OCI-LY7 (cell line): ENCODE data around the gene STAG3. TPM values are rescaled to one million over a fixed set of nuclear protein-coding genes. Genes with fewer than 3 reads are reported as not detected.

Source experiments
- BruUV-seq: library from RNA; stranded (reverse); fragments of 400-500 nt; replicated peaks from 2 replicates; lab custom pipeline; 2021; lab: Mats Ljungman, UMichigan
- CTCF ChIA-PET: fragments of 300-600 bp; sonication (Branson Sonifier 250); formaldehyde crosslinking; loops from one replicate; lab custom pipeline; 2022; ENCODE audit warnings: antibody characterized with exemption; ENCODE audit not compliant: unreplicated experiment; lab: Charles Lee
- POLR2A ChIA-PET: fragments of 300-600 bp; sonication (Branson Sonifier 250); formaldehyde crosslinking; loops from one replicate; lab custom pipeline; 2022; ENCODE audit warnings: antibody characterized with exemption; lab: Charles Lee
- DNase-seq: peaks from one replicate; pipeline ENCODE4 v3.0.0-alpha.2; 2015; ENCODE audit warnings: low spot score
- H2AFZ ChIP-seq: fragments of 200-600 bp; sonication (generic), shearing (Covaris generic); 2 replicates; pipeline ENCODE4 v1.6.1; 2014; ENCODE audit warnings: mild to moderate bottlenecking, antibody characterized with exemption, low read length, moderate library complexity
- H3K27ac ChIP-seq: fragments of 200-600 bp; sonication (generic); 2 replicates; pipeline ENCODE4 v1.5.1; 2014; ENCODE audit warnings: mixed run types, low read depth, mild to moderate bottlenecking, moderate library complexity, low read length, inconsistent platforms; ENCODE audit not compliant: poor library complexity, severe bottlenecking
- H3K36me3 ChIP-seq: fragments of 200-600 bp; sonication (generic); 2 replicates; pipeline ENCODE4 v1.6.1; 2014; ENCODE audit warnings: mild to moderate bottlenecking, antibody characterized with exemption, low read length, moderate library complexity, mixed read lengths; ENCODE audit not compliant: insufficient read depth
- H3K4me1 ChIP-seq: fragments of 200-600 bp; sonication (generic); 2 replicates; pipeline ENCODE4 v1.5.1; 2014; ENCODE audit warnings: mild to moderate bottlenecking, low read length; ENCODE audit not compliant: insufficient read depth, poor library complexity, severe bottlenecking
- H3K4me2 ChIP-seq: fragments of 200-600 bp; sonication (generic); 2 replicates; pipeline ENCODE4 v1.6.1; 2014; ENCODE audit warnings: mild to moderate bottlenecking, low read length
- H3K4me3 ChIP-seq: fragments of 200-600 bp; sonication (generic); 2 replicates; pipeline ENCODE4 v1.5.1; 2014; ENCODE audit warnings: mild to moderate bottlenecking, low read depth, low read length; ENCODE audit not compliant: poor library complexity, severe bottlenecking
- H3K79me2 ChIP-seq: fragments of 200-600 bp; sonication (generic); 2 replicates; pipeline ENCODE4 v1.6.1; 2016; ENCODE audit warnings: low read depth, mild to moderate bottlenecking, low read length, moderate library complexity, mixed read lengths; ENCODE audit not compliant: insufficient read depth
- H3K9me2 ChIP-seq: fragments of 200-600 bp; sonication (generic); 2 replicates; pipeline ENCODE4 v1.6.1; 2016; ENCODE audit warnings: mild to moderate bottlenecking, low read length, mixed read lengths; ENCODE audit not compliant: insufficient read depth
- H3K9me3 ChIP-seq: fragments of 200-600 bp; sonication (generic); 2 replicates; pipeline ENCODE4 v1.6.1; 2014; ENCODE audit warnings: mild to moderate bottlenecking, mixed run types, low read length, mixed read lengths
- H4K20me1 ChIP-seq: fragments of 200-600 bp; sonication (generic); 2 replicates; pipeline ENCODE4 v1.6.1; 2014; ENCODE audit warnings: mild to moderate bottlenecking, antibody characterized with exemption, low read length, moderate library complexity, mixed read lengths; ENCODE audit not compliant: insufficient read depth
- CTCF ChIP-seq: fragments of 200-600 bp; sonication (generic); conservative IDR thresholded peaks from 2 replicates; pipeline ENCODE4 v1.5.1; 2014; ENCODE audit warnings: mild to moderate bottlenecking, antibody characterized with exemption, low read length, moderate library complexity, mixed read lengths
- EZH2phosphoT487 ChIP-seq: fragments of 200-600 bp; sonication (generic); IDR thresholded peaks from 2 replicates; pipeline ENCODE4 v1.6.1; 2018; ENCODE audit warnings: low read depth, borderline replicate concordance, mild to moderate bottlenecking, mixed run types, antibody characterized with exemption, low read length, moderate library complexity, mixed read lengths
- intact Hi-C: fragments of 100-400 bp; cut with micrococcal nuclease; formaldehyde crosslinking; loops from one replicate; pipeline ENCODE4 v1.10.0; 2022; ENCODE audit not compliant: unreplicated experiment
- total RNA-seq, 2 experiments: library from RNA; depleted of rRNA in 1 of 2; stranded (reverse); fragments of >200 nt in 1 of 2; shearing (Covaris generic) in 1 of 2; gene quantifications; 2 replicates each; pipeline ENCODE4 v1.2.3, GENCODE V29; 2014 to 2022

STAG3 gene
- total RNA-seq, 2 experiments from 2014 or later: 70.2 to 82.8 TPM

DNA sequence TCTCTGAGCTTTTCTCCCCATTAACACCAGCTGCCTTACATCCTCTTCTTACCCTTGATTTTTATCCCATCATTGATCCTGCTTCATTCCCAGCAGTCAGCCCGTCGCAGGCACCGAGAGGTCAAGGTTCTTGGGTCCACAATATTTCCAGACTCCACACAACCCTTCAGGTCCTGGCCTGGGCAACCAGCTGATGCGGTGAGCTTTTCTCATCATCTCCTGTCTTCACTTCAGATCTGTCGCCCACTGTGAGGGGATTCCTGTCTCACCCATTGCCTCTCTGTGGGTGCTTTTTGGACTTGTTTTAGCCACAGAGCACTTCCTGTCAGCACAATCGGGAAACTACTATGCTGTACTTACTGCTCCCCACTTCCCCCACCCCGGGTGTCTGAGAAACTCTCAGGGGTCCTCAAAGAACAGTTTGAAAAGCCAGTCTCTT is 33.6 kb downstream of the STAG3 start:
- no TSS peak for BruUV-seq
- H3K27ac ChIP-seq: peak overlapping the region; percentile 51
- H3K36me3 ChIP-seq: peaks cover 9% of the 10 kb centered on the region; the same call in 1 of the 2 replicates
- no peaks in the 10 kb centered on the region for H3K79me2 ChIP-seq
- ChIA-PET CTCF (interaction anchor here (1.0 to 1.1 kb wide), 2 partner anchors 9 to 78 kb away, joined by 4 to 8 read pairs; no protein-coding TSS in a partner anchor), POLR2A (interaction anchor here (0.8 to 3.0 kb wide), 7 partner anchors 10 to 82 kb away, joined by 3 to 25 read pairs (median 6); partner anchors contain the start of gene LAMTOR4)
- no peak for TF ChIP-seq EZH2phosphoT487
- TF ChIP-seq CTCF: no peak
- H3K9me3 ChIP-seq: no peaks in the 10 kb centered on the region
- no peaks in the 10 kb centered on the region for H3K9me2 ChIP-seq
- intact Hi-C loops: no loop called here
- no peaks in the 10 kb centered on the region for H4K20me1 ChIP-seq
- peak; percentile 68 for DNase-seq
- H3K4me2 ChIP-seq: peak overlapping the region; percentile 53
- H2AFZ ChIP-seq: peak overlapping the region; percentile 2; the same call in 1 of the 2 replicates
- H3K4me3 ChIP-seq: peak overlapping the region; percentile 24
- H3K4me1 ChIP-seq: peaks cover 76% of the 10 kb centered on the region

- intact Hi-C loops: no loop called here
- Histone ChIP-seq H3K9me3 (no peaks in the 10 kb centered on the region), H3K36me3 (peaks cover 9% of the 10 kb centered on the region; the same call in 1 of the 2 replicates), H2AFZ (no peak overlapping the region), H3K79me2 (no peaks in the 10 kb centered on the region), H3K4me1 (peaks cover 88% of the 10 kb centered on the region), H3K4me2 (peak overlapping the region; percentile 26), H3K9me2 (no peaks in the 10 kb centered on the region), H3K4me3 (no peak overlapping the region), H3K27ac (peak overlapping the region; percentile 96), H4K20me1 (no peaks in the 10 kb centered on the region)
- ChIA-PET POLR2A (interaction anchor here (0.8 to 2.4 kb wide), 5 partner anchors 8 to 20 kb away, joined by 3 to 9 read pairs (median 5); no protein-coding TSS in a partner anchor), CTCF (no interaction called here)
- TF ChIP-seq EZH2phosphoT487 (no peak), CTCF (no peak)
- BruUV-seq: no TSS peak
- no peak for DNase-seq
Observed at GRCh38 chr7:100212631-100213286, 35.0 kb downstream of the STAG3 start.

DNA sequence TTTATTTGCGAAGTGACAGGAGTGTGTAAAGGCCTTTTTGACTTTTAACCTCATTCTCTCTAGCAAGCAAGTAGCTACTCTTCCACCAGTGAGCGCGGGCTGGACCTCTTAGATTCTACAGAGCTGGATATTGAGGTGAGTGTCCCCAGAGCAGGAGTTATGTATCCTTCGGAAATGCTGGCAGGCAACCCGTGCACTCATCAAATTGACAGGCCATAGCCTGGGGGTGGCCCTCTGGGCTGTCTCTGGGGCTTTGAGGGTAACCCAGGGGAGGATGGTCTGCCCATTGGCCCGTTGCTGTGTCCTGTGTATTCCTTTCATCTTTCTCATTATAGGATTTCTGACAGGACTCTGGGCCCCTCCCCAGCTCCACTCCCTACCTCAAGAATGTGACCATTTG is 36.0 kb downstream of the STAG3 start:
- ChIA-PET POLR2A (interaction anchor here (0.8 to 1.7 kb wide), 3 partner anchors 9 to 19 kb away, joined by 3 to 5 read pairs (median 5); no protein-coding TSS in a partner anchor), CTCF (no interaction called here)
- Histone ChIP-seq H2AFZ (no peak overlapping the region), H4K20me1 (no peaks in the 10 kb centered on the region), H3K4me2 (peak overlapping the region; percentile 26; the same call in 1 of the 2 replicates), H3K36me3 (peaks cover 9% of the 10 kb centered on the region; the same call in 1 of the 2 replicates), H3K27ac (peak overlapping the region; percentile 96), H3K9me3 (no peaks in the 10 kb centered on the region), H3K4me3 (no peak overlapping the region), H3K79me2 (no peaks in the 10 kb centered on the region; the same call in 1 of the 2 replicates), H3K4me1 (peaks cover 89% of the 10 kb centered on the region), H3K9me2 (no peaks in the 10 kb centered on the region)
- BruUV-seq: no TSS peak
- no peak for TF ChIP-seq CTCF
- no peak for TF ChIP-seq EZH2phosphoT487
- no peak for DNase-seq
- intact Hi-C loops: no loop called here
